Non-pigmented ciliary epithelial cell (primary cell): ENCODE data around the gene DNPH1.

Experiments used
- DNase-seq: peaks from one replicate; pipeline ENCODE4 v3.0.0-alpha.2; 2010; ENCODE audit warnings: low read depth

Gene DNPH1

GRCh38 chr6:43243664-43244321 is 14.5 kb upstream of the DNPH1 start:
- no peak for DNase-seq

GRCh38 chr6:43242908-43243663 is 13.8 kb upstream of the DNPH1 start, which contains the start of gene TTBK1:
Gene TTBK1, plus strand, starts transcription at chr6:43243481. Its CDS starts 3,180 bp downstream, at chr6:43246661.
- DNase-seq = no peak

- no peak for DNase-seq
Measured at GRCh38 chr6:43241446-43241845, 12.2 kb upstream of the DNPH1 start.

GRCh38 chr6:43240950-43241349 is 11.7 kb upstream of the DNPH1 start:
- no peak for DNase-seq

GRCh38 chr6:43239054-43239453 is 9.8 kb upstream of the DNPH1 start:
- DNase-seq = no peak

- DNase-seq = no peak
Measured at GRCh38 chr6:43235841-43236240, 6.6 kb upstream of the DNPH1 start.

- no peak for DNase-seq
Measured at GRCh38 chr6:43231735-43232450, 2.6 kb upstream of the DNPH1 start.

- DNase-seq = no peak
Measured at GRCh38 chr6:43231053-43231452, 1.8 kb upstream of the DNPH1 start.

GRCh38 chr6:43229803-43230620 is 731 bp upstream of the DNPH1 start:
- DNase-seq = no peak

- DNase-seq = no peak
Measured at GRCh38 chr6:43226192-43226851, 3.0 kb downstream of the DNPH1 start.

- DNase-seq = no peak
Measured at GRCh38 chr6:43223175-43223574, 6.1 kb downstream of the DNPH1 start.

GRCh38 chr6:43222418-43223059 is 6.7 kb downstream of the DNPH1 start:
- DNase-seq = no peak

- no peak for DNase-seq
Measured at GRCh38 chr6:43221046-43221972, 8.0 kb downstream of the DNPH1 start.

- DNase-seq = no peak
Measured at GRCh38 chr6:43220439-43220951, 8.8 kb downstream of the DNPH1 start.

- no peak for DNase-seq
Measured at GRCh38 chr6:43219814-43220213, 9.5 kb downstream of the DNPH1 start.

- no peak for DNase-seq
Measured at GRCh38 chr6:43219119-43219518, 10.2 kb downstream of the DNPH1 start.

GRCh38 chr6:43217351-43217750 is 11.9 kb downstream of the DNPH1 start:
- DNase-seq = no peak

GRCh38 chr6:43216200-43216599 is 13.1 kb downstream of the DNPH1 start:
- no peak for DNase-seq

- DNase-seq = no peak
Measured at GRCh38 chr6:43215066-43215465, 14.2 kb downstream of the DNPH1 start.

- DNase-seq = no peak
Measured at GRCh38 chr6:43213431-43213830, 15.8 kb downstream of the DNPH1 start.
